OCI-LY3 (cell line): ENCODE results near the gene LMBR1.

Experiments
- EZH2phosphoT487 ChIP-seq: fragments of 200-600 bp; shearing (Covaris generic); IDR thresholded peaks from 2 replicates; pipeline ENCODE4 v1.6.1; 2018; ENCODE audit warnings: antibody characterized with exemption, mixed run types, low read depth
- TF ChIP-seq, protein P1 (sequence below): fragments of 200-600, 300-600 bp; sonication (generic); IDR thresholded peaks from 2 replicates; pipeline ENCODE4 v1.5.1; 2014; ENCODE audit warnings: antibody characterized with exemption, low read length, low read depth

DNA sequence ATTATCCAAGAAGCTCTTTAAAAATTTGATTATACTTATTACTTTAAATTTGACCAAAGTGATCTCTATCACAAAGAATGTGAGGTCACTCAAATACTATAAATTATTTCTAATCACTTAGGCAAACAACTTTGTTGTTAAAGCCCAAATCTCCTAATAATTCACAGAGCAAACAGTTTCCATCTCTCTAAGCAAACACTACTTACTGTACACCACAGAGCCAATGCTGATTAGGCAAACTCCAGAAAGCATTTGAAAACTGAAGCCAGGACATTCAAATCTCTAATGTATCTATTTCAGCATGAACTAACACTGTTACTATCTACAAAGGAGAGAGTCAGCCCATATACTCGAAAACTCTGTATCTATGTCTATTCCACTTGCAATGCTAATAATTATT lies 145.3 kb downstream of the LMBR1 start:
- TF ChIP-seq EZH2phosphoT487, result no peak
- TF ChIP-seq, protein P1, sequence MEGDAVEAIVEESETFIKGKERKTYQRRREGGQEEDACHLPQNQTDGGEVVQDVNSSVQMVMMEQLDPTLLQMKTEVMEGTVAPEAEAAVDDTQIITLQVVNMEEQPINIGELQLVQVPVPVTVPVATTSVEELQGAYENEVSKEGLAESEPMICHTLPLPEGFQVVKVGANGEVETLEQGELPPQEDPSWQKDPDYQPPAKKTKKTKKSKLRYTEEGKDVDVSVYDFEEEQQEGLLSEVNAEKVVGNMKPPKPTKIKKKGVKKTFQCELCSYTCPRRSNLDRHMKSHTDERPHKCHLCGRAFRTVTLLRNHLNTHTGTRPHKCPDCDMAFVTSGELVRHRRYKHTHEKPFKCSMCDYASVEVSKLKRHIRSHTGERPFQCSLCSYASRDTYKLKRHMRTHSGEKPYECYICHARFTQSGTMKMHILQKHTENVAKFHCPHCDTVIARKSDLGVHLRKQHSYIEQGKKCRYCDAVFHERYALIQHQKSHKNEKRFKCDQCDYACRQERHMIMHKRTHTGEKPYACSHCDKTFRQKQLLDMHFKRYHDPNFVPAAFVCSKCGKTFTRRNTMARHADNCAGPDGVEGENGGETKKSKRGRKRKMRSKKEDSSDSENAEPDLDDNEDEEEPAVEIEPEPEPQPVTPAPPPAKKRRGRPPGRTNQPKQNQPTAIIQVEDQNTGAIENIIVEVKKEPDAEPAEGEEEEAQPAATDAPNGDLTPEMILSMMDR, result no peak
